K562 (cell line): ENCODE data around the gene NAGS. TPM values are rescaled to one million over a fixed set of nuclear protein-coding genes. Genes with fewer than 3 reads are reported as not detected.

Experiments
- FOXA3 ChIP-seq, 2 experiments: fragments of 450-650 bp in 1 of 2; sonication (generic) in 1 of 2; formaldehyde crosslinking; IDR thresholded peaks in 1 of 2; conservative IDR thresholded peaks in 1 of 2; 2 replicates each; pipeline versions ENCODE4 v1.4.0 to v1.8.0; 2020 to 2022; ENCODE audit warnings: mild to moderate bottlenecking in 2 of 2, missing genetic modification reagents in 1 of 2
- KLF10 ChIP-seq: fragments of 250-450 bp; sonication (Bioruptor Pico); IDR thresholded peaks from 2 replicates; pipeline ENCODE4 v1.6.1; 2021; ENCODE audit warnings: matching md5 sums
- MIER1 ChIP-seq: fragments of 450-650 bp; IDR thresholded peaks from 2 replicates; pipeline ENCODE4 v1.6.1; 2016; ENCODE audit warnings: antibody characterized with exemption, mild to moderate bottlenecking, low read depth
- NELFE ChIP-seq: IDR thresholded peaks from 2 replicates; pipeline ENCODE4 v1.6.1; 2011; ENCODE audit warnings: mild to moderate bottlenecking; ENCODE audit not compliant: insufficient read depth, insufficient read length
- PURB ChIP-seq: sonication (generic); formaldehyde crosslinking; IDR thresholded peaks from 2 replicates; pipeline ENCODE4 v1.9.0; 2021; ENCODE audit warnings: low read depth, mild to moderate bottlenecking, missing genetic modification reagents
- RB1 ChIP-seq: fragments of 450-650 bp; IDR thresholded peaks from 2 replicates; pipeline ENCODE4 v1.6.1; 2017; ENCODE audit warnings: low read depth, mild to moderate bottlenecking
- RBFOX2 ChIP-seq: fragments of 200-400 bp; formaldehyde crosslinking; IDR thresholded peaks from 2 replicates; pipeline ENCODE4 v1.6.1; 2017; ENCODE audit warnings: low read depth, mild to moderate bottlenecking, low read length, moderate library complexity
- RCOR1 ChIP-seq, 2 experiments: IDR thresholded peaks; 2 replicates each; pipeline ENCODE4 v1.6.1; 2012; ENCODE audit warnings: low read depth in 2 of 2, low read length in 2 of 2, borderline replicate concordance in 1 of 2, improper control_type of control experiment in 1 of 2
- YBX1 ChIP-seq: fragments of 450-650 bp; IDR thresholded peaks from 2 replicates; pipeline ENCODE4 v1.7.1; 2016; ENCODE audit warnings: mild to moderate bottlenecking
- ZSCAN29 ChIP-seq: fragments of 450-650 bp; IDR thresholded peaks from 2 replicates; pipeline ENCODE4 v1.6.1; 2017
- ZZZ3 ChIP-seq: fragments of 450-650 bp; IDR thresholded peaks from 2 replicates; pipeline ENCODE4 v1.6.1; 2016; ENCODE audit warnings: antibody characterized with exemption, mild to moderate bottlenecking, moderate library complexity
- polyA plus RNA-seq, 8 experiments: library from polyadenylated mRNA; depleted of rRNA in 4 of 8; stranded (reverse) in 5 of 8; unstranded in 3 of 8; fragments of >200 nt; fragmentation: Nextera tagmentation in 2 of 8; fragmentation: Illumina TruSeq in 1 of 8; extraction: Ambion mirVana in 2 of 8; extraction: Trizol in 1 of 8; gene quantifications; 2 replicates each; pipeline versions ENCODE4 v1.2.1 to v1.2.3, GENCODE V29; 2011 to 2014; ENCODE audit warnings: inconsistent platforms in 1 of 8, missing spikeins in 1 of 8
- total RNA-seq, 7 experiments: library from RNA; depleted of rRNA in 6 of 7; stranded (reverse); fragments of >200 nt in 6 of 7; fragmentation: Illumina TruSeq in 2 of 7; extraction: Trizol in 2 of 7; gene quantifications; 2 replicates each; pipeline versions ENCODE4 v1.2.1 to v1.2.3, GENCODE V29; 2011 to 2021; ENCODE audit warnings: low replicate concordance in 1 of 7
- TF ChIP-seq, protein P1 (sequence below), 2 experiments: IDR thresholded peaks; 2 replicates each; pipeline ENCODE4 v1.6.1; 2011; ENCODE audit warnings: borderline replicate concordance in 1 of 2, control low read depth in 1 of 2, low read depth in 1 of 2, low read length in 1 of 2, mild to moderate bottlenecking in 1 of 2, mixed read lengths in 1 of 2, moderate library complexity in 1 of 2; ENCODE audit not compliant: insufficient read depth in 1 of 2, insufficient read length in 1 of 2, poor library complexity in 1 of 2, severe bottlenecking in 1 of 2; ENCODE audit errors: extremely low read depth in 1 of 2
- TF ChIP-seq, protein P2 (sequence below), 2 experiments: fragments of 200-800 bp in 1 of 2; sonication (Bioruptor generic) in 1 of 2; sonication (generic) in 1 of 2; formaldehyde crosslinking in 1 of 2; IDR thresholded peaks in 1 of 2; conservative IDR thresholded peaks in 1 of 2; 2 replicates each; pipeline versions ENCODE4 v1.5.0 to v1.6.1; 2016 to 2020; ENCODE audit warnings: missing compliant biosample characterization in 1 of 2, missing genetic modification characterization in 1 of 2, missing genetic modification reagents in 1 of 2
- TF ChIP-seq, protein P3 (sequence below): fragments of 250-450 bp; sonication (Bioruptor Pico); IDR thresholded peaks from 2 replicates; pipeline ENCODE4 v1.5.0; 2021; ENCODE audit warnings: mild to moderate bottlenecking, moderate library complexity
- TF ChIP-seq, protein P4 (sequence below): fragments of 250-450 bp; sonication (Bioruptor Pico); IDR thresholded peaks from 2 replicates; pipeline ENCODE4 v1.5.0; 2020; ENCODE audit warnings: mild to moderate bottlenecking, borderline replicate concordance
- TF ChIP-seq, protein P5 (sequence below): fragments of 450-650 bp; formaldehyde crosslinking; IDR thresholded peaks from 2 replicates; pipeline ENCODE4 v1.4.0; 2020; ENCODE audit warnings: mild to moderate bottlenecking, moderate library complexity

NAGS gene
- total and polyA plus RNA-seq, 9 of the 15 experiments (the other 6 are each of a cell fraction or from before 2014, with no cell fraction given): not detected

DNA sequence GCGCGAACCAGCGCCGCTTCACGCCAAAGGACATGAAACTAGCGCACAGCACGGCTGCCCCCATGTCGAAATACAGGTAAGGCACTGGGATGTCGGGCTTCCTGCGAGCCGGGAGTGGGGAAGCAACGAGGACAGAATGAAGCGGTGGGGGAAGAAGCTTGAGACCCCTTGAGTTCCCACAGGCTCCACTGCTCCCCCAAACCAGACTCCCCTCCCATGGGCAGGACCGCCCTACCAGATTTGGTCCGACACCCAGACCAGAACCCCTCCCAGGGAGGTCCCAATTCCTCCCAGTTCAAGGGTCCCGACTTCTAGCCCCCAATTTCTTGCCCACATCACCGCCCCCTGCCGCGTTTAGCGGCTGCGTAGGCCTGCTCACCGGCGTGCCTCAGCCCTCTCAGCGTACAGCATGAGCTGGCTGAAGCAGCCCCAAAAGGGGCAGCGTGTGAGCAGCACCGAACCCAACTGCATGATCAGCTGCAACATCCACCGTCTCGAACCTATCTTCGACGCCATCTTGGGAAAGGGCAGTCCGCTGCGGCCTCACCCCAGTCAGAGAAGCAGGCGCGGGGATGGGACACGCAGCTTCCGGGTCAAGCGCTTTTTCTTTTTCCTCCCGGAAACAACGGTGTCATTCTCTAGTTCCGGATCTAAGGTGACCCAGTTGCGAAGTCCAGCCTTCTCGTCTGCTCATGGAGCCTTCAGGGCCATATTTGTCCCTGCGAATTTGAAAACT lies 10.2 kb downstream of the NAGS start, which contains the start of gene TMEM101 (continued):
- TF ChIP-seq NELFE: no peak
- TF ChIP-seq KLF10: no peak
- TF ChIP-seq PURB: no peak
- TF ChIP-seq, protein P1, sequence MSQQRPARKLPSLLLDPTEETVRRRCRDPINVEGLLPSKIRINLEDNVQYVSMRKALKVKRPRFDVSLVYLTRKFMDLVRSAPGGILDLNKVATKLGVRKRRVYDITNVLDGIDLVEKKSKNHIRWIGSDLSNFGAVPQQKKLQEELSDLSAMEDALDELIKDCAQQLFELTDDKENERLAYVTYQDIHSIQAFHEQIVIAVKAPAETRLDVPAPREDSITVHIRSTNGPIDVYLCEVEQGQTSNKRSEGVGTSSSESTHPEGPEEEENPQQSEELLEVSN (IDR thresholded peaks at IDR 0.05; ENCODE audit: borderline replicate concordance in 1 of 2, extremely low read depth in 1 of 2, insufficient read depth in 1 of 2, insufficient read length in 1 of 2, low read depth in 1 of 2, low read length in 1 of 2, poor library complexity in 1 of 2, severe bottlenecking in 1 of 2): peak; percentile 30 to 58
- TF ChIP-seq FOXA3 (CRISPR knock-in tag; conservative IDR thresholded peaks at IDR 0.05 in 1 of 2, IDR thresholded peaks at IDR 0.05 in 1 of 2): no peak
- no peak; the same call in 1 of the 2 replicates for TF ChIP-seq ZZZ3
- peak; percentile 88 for TF ChIP-seq RBFOX2
- TF ChIP-seq, protein P2, sequence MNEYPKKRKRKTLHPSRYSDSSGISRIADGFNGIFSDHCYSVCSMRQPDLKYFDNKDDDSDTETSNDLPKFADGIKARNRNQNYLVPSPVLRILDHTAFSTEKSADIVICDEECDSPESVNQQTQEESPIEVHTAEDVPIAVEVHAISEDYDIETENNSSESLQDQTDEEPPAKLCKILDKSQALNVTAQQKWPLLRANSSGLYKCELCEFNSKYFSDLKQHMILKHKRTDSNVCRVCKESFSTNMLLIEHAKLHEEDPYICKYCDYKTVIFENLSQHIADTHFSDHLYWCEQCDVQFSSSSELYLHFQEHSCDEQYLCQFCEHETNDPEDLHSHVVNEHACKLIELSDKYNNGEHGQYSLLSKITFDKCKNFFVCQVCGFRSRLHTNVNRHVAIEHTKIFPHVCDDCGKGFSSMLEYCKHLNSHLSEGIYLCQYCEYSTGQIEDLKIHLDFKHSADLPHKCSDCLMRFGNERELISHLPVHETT (CRISPR knock-in tag; conservative IDR thresholded peaks at IDR 0.05 in 1 of 2, IDR thresholded peaks at IDR 0.05 in 1 of 2): peak in 1 of 2 experiments; percentile 95; a peak in 2 of 4 replicates
- peak; percentile 95 for TF ChIP-seq RB1
- no peak for TF ChIP-seq ZSCAN29
- TF ChIP-seq, protein P3, sequence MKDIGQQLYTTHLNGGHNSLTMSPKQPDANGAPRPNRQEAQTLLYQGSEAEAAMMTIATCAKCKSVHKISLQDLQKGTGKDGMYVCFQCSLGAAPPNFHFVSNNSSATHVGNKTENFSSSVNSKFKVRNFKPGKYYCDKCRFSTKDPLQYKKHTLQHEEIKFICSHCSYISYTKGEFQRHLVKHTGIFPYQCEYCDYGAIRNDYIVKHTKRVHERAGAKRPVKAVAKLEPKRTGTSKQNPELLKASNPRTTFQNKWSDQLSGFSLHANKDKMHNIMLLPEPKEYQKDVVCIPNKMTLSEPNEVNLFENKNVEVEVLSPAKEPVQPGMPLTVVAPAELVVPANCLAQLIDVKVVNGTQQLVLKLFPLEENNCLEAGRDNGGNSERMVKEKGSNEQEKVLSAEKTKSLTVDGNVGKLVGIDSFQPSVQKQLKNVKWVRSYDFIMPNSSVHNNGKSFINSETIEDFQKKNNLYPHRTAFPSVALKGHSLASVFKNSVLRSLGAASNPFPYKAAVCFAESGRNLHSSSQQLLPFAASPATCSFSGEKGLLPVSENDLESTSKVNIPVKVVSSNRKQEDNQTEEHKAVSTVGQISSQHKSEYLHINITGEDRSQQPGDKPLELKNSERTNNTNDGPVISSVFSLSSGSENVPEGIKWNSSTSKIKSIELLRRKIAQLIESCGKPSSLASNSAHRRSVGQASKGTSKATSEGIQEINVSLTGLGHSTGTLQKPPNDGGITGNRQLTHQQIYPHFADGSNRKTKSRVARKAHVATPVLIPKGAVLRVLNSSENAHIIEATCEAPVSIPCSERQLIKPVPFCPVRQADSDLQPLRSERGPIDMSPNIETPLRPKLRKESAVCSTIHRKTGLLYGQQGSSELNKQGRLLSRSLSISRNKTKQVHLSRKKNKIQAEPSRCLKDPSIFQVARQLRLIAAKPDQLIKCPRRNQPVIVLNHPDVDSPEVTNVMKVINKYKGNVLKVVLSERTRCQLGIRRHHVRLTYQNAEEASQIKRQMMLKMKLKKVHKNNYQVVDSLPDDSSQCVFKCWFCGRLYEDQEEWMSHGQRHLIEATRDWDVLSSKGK: no peak
- peak; percentile 46 to 83; a peak in 3 of 4 replicates for TF ChIP-seq RCOR1 (IDR thresholded peaks at IDR 0.05; ENCODE audit: borderline replicate concordance in 1 of 2, low read depth in 2 of 2, low read length in 2 of 2)
- TF ChIP-seq, protein P4, sequence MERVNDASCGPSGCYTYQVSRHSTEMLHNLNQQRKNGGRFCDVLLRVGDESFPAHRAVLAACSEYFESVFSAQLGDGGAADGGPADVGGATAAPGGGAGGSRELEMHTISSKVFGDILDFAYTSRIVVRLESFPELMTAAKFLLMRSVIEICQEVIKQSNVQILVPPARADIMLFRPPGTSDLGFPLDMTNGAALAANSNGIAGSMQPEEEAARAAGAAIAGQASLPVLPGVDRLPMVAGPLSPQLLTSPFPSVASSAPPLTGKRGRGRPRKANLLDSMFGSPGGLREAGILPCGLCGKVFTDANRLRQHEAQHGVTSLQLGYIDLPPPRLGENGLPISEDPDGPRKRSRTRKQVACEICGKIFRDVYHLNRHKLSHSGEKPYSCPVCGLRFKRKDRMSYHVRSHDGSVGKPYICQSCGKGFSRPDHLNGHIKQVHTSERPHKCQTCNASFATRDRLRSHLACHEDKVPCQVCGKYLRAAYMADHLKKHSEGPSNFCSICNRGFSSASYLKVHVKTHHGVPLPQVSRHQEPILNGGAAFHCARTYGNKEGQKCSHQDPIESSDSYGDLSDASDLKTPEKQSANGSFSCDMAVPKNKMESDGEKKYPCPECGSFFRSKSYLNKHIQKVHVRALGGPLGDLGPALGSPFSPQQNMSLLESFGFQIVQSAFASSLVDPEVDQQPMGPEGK: no peak
- no peak for TF ChIP-seq YBX1
- TF ChIP-seq MIER1: no peak
- TF ChIP-seq, protein P5, sequence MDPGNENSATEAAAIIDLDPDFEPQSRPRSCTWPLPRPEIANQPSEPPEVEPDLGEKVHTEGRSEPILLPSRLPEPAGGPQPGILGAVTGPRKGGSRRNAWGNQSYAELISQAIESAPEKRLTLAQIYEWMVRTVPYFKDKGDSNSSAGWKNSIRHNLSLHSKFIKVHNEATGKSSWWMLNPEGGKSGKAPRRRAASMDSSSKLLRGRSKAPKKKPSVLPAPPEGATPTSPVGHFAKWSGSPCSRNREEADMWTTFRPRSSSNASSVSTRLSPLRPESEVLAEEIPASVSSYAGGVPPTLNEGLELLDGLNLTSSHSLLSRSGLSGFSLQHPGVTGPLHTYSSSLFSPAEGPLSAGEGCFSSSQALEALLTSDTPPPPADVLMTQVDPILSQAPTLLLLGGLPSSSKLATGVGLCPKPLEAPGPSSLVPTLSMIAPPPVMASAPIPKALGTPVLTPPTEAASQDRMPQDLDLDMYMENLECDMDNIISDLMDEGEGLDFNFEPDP: no peak
